ENCODE data around the gene OR2V2. TPM values are rescaled to one million over a fixed set of nuclear protein-coding genes. Genes with fewer than 3 reads are reported as not detected.
A peak's percentile ranks its signal among the peaks of the same experiment; 100 is the strongest.

Gene OR2V2
- total and polyA plus RNA-seq, 2 experiments from 2014 or later = not detected

- no peaks in the 10 kb centered on the region for H3K4me1 ChIP-seq (ENCODE audit: low read depth)
- H3K4me3 ChIP-seq = no peak overlapping the region
- H3K27me3 ChIP-seq = peaks cover 74% of the 10 kb centered on the region
- DNase-seq (ENCODE audit: low read depth in 1 of 2, low spot score in 1 of 2) = peak in 1 of 2 donors; percentile 77
- H3K27ac ChIP-seq = no peak overlapping the region
- TF ChIP-seq CTCF (IDR thresholded peaks at IDR 0.05; ENCODE audit: low read depth, low read length) = no peak
- H3K9me3 ChIP-seq (ENCODE audit: low read depth) = no peaks in the 10 kb centered on the region
- H3K36me3 ChIP-seq = no peaks in the 10 kb centered on the region
These were observed 55.8 kb downstream of the OR2V2 start for GRCh38 chr5:181203093-181203711.

GRCh38 chr5:181203777-181204112, 56.4 kb downstream of the OR2V2 start:
- no peaks in the 10 kb centered on the region for H3K36me3 ChIP-seq
- no peaks in the 10 kb centered on the region for H3K4me1 ChIP-seq (ENCODE audit: low read depth)
- H3K4me3 ChIP-seq = peak overlapping the region; percentile 72
- no peaks in the 10 kb centered on the region for H3K9me3 ChIP-seq (ENCODE audit: low read depth)
- H3K27me3 ChIP-seq = peaks cover 74% of the 10 kb centered on the region
- no peak for DNase-seq (ENCODE audit: low read depth in 1 of 2, low spot score in 1 of 2)
- H3K27ac ChIP-seq = no peak overlapping the region
- no peak for TF ChIP-seq CTCF (IDR thresholded peaks at IDR 0.05; ENCODE audit: low read depth, low read length)

GRCh38 chr5:181204113-181204825, 56.9 kb downstream of the OR2V2 start:
- peak in 1 of 2 donors; percentile 39 for DNase-seq (ENCODE audit: low read depth in 1 of 2, low spot score in 1 of 2)
- Histone ChIP-seq H3K36me3 (no peaks in the 10 kb centered on the region), H3K4me1 (ENCODE audit: low read depth) (no peaks in the 10 kb centered on the region), H3K4me3 (peak overlapping the region; percentile 72), H3K9me3 (ENCODE audit: low read depth) (no peaks in the 10 kb centered on the region), H3K27ac (no peak overlapping the region), H3K27me3 (peaks cover 70% of the 10 kb centered on the region)
- TF ChIP-seq CTCF (IDR thresholded peaks at IDR 0.05; ENCODE audit: low read depth, low read length) = no peak

GRCh38 chr5:181204826-181205760, 57.7 kb downstream of the OR2V2 start, which contains the start of gene TRIM7:
Gene TRIM7, minus strand, starts transcription at chr5:181205196. Its CDS starts 86 bp downstream, at chr5:181205110.
- no peaks in the 10 kb centered on the region for H3K36me3 ChIP-seq
- no peak within 1 kb of the TSS for H3K27ac ChIP-seq
- peak within 1 kb of the TSS; percentile 72 for H3K4me3 ChIP-seq
- H3K27me3 ChIP-seq = peaks cover 61% of the 10 kb centered on the region
- peak in 1 of 2 donors; percentile 53 for DNase-seq (ENCODE audit: low read depth in 1 of 2, low spot score in 1 of 2)
- TF ChIP-seq CTCF (IDR thresholded peaks at IDR 0.05; ENCODE audit: low read depth, low read length) = no peak
- H3K4me1 ChIP-seq (ENCODE audit: low read depth) = no peaks in the 10 kb centered on the region
- H3K9me3 ChIP-seq (ENCODE audit: low read depth) = no peaks in the 10 kb centered on the region
